Transverse colon (tissue), 4 donors: Measurements from ENCODE around the gene SERPINB1.

Experiments used
- CTCF ChIP-seq, 5 experiments: fragments of 200-600 bp in 3 of 5; fragments of 450-650 bp in 2 of 5; sonication (generic) in 3 of 5; IDR thresholded peaks; 1 replicate in 2 of 5; 2 replicates in 3 of 5; pipeline ENCODE4 v1.5.1; 2016 to 2017; ENCODE audit warnings: antibody characterized with exemption in 5 of 5, inconsistent platforms in 3 of 5, mild to moderate bottlenecking in 2 of 5, moderate library complexity in 1 of 5
- EP300 ChIP-seq: sonication (generic); formaldehyde crosslinking; IDR thresholded peaks from one replicate; pipeline ENCODE4 v1.6.1; 2017; ENCODE audit warnings: antibody characterized with exemption, low read depth
- POLR2A ChIP-seq: fragments of 450-650 bp; IDR thresholded peaks from one replicate; pipeline ENCODE4 v1.6.1; 2016; ENCODE audit warnings: antibody characterized with exemption, mild to moderate bottlenecking, moderate library complexity
- POLR2AphosphoS5 ChIP-seq, 3 donors: sonication (generic); formaldehyde crosslinking; IDR thresholded peaks; one replicate each; pipeline ENCODE4 v1.6.1; 2016; ENCODE audit warnings: antibody characterized with exemption in 3 of 3

DNA sequence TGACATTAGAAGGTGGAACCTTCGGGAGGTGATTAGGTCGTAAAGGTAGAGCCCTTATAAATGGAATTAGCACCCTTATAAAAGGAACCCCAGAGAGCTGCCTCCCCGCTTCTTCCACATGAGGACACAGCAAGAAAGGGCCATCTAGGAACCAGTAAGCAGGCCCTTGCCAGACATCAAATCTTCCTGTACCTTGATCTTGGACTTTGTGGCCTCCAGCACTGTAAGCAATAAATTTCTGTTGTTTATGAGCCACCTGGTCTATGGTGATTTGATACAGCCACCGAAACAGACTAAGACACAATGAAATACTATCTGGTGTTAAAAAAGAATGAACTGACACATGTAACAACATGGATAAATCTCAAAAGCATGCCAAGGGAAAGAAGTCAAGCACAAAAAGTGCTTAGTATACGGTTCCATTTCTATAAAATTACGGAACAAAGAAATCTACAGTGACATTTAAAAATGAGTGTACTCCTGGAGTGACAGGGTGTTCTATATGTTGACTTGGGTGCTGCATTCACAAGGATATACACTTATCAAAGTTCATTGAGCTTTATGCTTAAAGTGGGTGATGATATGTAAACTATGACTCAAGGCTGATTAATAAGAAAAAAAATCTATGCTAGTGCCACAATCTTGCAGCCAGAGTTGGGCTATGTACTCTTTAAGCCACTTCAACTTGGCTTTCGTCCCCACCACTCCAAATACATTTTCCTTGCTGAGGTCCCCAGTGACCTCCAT lies 18.4 kb downstream of the SERPINB1 start:
- TF ChIP-seq POLR2A (no peak), CTCF (IDR thresholded peaks at IDR 0.05) (no peak), EP300 (no peak), POLR2AphosphoS5 (IDR thresholded peaks at IDR 0.05) (peak in 2 of 3 donors; percentile 27 to 55)
